ENCODE data around the gene CHML.

Gene CHML

DNA sequence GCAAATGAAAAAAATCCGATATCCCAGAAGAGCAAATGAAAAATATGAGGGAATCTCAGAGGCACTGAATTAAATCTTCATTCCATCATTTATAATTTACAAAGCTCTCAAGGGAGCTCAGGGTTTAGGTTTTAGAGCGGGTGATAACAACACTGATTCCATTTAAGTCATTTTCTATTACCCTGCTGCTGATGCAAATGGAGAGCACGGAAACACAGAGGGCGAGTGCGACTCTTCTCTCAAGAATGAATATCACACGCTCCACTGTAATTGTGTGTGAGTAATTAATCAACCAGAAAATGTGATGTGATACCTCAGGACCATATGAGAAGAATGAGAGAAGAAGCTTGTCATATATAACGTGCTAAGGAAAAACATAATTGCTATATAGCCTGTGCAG lies 22.7 kb downstream of the CHML start:
- peaks cover 4% of the 10 kb centered on the region for H3K4me1 Mint-ChIP-seq (ENCODE audit: low read depth)
- H3K9me3 Mint-ChIP-seq, result no peaks in the 10 kb centered on the region
- H3K36me3 Mint-ChIP-seq (ENCODE audit: low read depth), result no peaks in the 10 kb centered on the region
- no peak for DNase-seq (ENCODE audit: low spot score)
- no peak overlapping the region for H3K4me3 Mint-ChIP-seq
- H3K27me3 Mint-ChIP-seq (ENCODE audit: low read depth), result no peaks in the 10 kb centered on the region
- H3K27ac Mint-ChIP-seq, result no peak overlapping the region

DNA sequence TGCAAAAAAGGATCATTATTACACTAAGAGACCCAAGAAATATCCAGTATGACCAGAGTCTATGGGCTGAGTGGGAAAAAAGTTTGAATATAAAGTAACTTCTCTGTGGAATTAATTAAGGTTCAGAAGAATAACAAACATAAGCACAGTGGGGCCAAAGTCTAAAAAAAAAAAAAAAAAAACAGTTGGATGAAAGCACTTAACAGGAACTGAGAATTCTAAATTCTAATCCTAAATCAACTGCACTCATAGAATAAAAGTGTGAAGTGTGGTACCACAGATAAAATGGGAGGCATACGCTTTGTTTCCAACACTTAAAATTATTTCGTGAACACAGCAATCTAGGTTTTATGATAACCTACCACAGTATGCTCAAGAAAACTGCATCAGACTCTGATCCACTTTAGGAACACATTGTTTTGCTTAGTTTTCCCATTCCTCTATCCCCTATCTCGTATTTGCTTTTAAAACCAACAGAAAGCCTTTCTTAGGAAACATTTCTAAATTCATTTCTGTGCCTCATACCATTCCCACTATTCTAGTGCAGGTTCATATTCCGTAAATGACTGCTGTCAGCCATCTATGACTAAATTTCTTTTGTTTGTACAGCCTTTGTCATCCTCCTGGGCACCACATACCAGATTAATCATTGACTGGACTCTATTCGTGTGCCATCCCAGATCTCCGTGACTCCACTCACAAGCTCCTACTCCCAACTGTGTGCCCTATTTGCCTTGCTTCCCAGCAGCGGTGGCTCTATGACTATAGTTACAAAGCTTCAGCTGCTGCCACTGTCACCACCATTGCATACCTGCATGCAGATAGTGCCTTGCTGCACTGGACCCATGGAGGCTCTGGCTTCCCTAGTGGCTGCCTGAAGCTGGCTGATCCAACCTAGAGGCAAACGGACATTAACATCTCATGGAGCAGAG lies 24.9 kb downstream of the CHML start:
- Mint-ChIP-seq H3K27ac (no peak overlapping the region), H3K27me3 (ENCODE audit: low read depth) (no peaks in the 10 kb centered on the region), H3K4me1 (ENCODE audit: low read depth) (peaks cover 4% of the 10 kb centered on the region), H3K9me3 (no peaks in the 10 kb centered on the region), H3K4me3 (no peak overlapping the region), H3K36me3 (ENCODE audit: low read depth) (no peaks in the 10 kb centered on the region)
- DNase-seq (ENCODE audit: low spot score), result no peak

DNA sequence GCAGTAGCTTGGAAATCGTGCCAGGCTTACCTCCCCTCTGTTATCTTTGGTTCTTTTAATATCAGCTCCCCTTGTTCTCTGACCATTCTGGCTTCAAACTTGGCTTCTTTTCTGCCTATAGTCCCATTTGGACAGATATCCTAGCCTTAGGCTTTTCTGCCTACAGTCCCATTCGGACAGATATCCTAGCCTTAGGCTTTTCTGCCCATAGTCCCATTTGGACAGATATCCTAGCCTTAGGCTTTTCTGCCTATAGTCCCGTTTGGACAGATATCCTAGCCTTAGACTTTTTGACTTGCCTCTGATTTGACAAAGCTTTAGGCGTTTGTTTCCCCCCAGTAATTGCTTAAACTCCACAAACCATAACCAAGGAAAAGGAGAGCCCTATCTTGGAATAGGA lies 25.6 kb downstream of the CHML start:
- no peaks in the 10 kb centered on the region for H3K9me3 Mint-ChIP-seq
- peaks cover 4% of the 10 kb centered on the region for H3K4me1 Mint-ChIP-seq (ENCODE audit: low read depth)
- no peaks in the 10 kb centered on the region for H3K27me3 Mint-ChIP-seq (ENCODE audit: low read depth)
- DNase-seq (ENCODE audit: low spot score), result no peak
- no peaks in the 10 kb centered on the region for H3K36me3 Mint-ChIP-seq (ENCODE audit: low read depth)
- H3K27ac Mint-ChIP-seq, result no peak overlapping the region
- H3K4me3 Mint-ChIP-seq, result no peak overlapping the region

DNA sequence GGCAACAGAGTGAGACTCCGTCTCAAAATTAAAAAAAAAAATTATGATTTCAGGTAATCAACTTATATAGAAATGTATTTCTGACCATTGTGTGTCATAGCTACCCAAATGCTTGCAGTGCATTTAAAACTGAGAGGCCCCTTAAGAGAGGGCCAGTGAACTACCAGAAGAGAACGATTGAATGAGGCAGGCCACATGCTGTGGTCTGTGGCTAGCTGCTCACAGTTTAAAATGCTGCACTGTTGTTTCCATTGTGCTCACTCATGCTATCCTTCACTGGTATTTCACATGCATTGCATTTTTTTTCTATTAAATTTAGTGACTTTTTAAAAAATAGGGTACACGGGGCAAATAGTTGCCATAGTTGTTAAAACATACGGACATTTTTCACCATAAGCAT lies 26.0 kb downstream of the CHML start:
- H3K27me3 Mint-ChIP-seq (ENCODE audit: low read depth), result no peaks in the 10 kb centered on the region
- no peak for DNase-seq (ENCODE audit: low spot score)
- H3K36me3 Mint-ChIP-seq (ENCODE audit: low read depth), result no peaks in the 10 kb centered on the region
- H3K4me3 Mint-ChIP-seq, result no peak overlapping the region
- peaks cover 4% of the 10 kb centered on the region for H3K4me1 Mint-ChIP-seq (ENCODE audit: low read depth)
- H3K27ac Mint-ChIP-seq, result no peak overlapping the region
- H3K9me3 Mint-ChIP-seq, result no peaks in the 10 kb centered on the region

DNA sequence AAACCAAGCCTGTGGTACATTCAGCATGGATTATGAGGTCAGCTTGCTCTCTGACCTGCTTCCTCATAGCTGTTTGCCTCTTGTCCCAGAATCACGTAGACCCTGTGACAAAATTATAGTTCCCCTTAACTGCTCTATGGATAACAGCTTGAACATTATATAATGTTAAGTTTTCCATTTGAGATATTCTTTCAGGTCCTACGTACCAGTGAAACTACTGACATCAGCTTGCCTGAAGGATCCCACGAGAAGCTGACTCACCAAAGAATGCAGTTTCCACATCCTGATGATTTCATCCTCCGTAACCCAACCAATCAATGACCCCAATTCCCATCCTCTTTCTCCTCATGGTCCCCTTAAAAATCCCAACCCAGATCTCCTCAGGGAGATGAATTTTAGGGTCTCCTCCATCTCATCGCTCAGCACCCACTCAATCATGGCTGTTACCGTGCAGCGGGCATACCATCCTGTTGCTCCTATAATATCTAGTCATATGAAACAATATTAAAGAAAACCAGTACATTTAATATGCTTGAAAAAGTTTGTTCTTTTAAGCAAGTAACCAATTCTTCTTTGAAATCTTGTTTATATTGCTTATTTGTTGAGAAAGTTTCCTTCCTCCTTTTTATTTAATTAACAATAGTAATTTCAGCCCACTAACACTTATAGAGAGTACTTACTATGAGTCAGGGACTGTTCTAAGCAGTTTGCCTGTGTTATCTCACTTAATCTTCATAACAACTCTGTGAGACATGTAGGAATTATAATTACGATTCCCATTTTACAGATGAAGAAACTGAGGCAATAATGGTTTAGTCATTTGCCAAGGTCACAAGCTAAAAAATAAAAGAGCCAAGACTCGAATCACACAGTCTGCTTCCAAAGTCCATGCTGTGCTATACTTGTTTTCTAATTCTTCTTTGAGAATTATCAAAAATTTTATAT lies 27.4 kb downstream of the CHML start:
- H3K4me3 Mint-ChIP-seq, result no peak overlapping the region
- no peak for DNase-seq (ENCODE audit: low spot score)
- no peaks in the 10 kb centered on the region for H3K36me3 Mint-ChIP-seq (ENCODE audit: low read depth)
- H3K27me3 Mint-ChIP-seq (ENCODE audit: low read depth), result no peaks in the 10 kb centered on the region
- no peak overlapping the region for H3K27ac Mint-ChIP-seq
- no peaks in the 10 kb centered on the region for H3K9me3 Mint-ChIP-seq
- peaks cover 4% of the 10 kb centered on the region for H3K4me1 Mint-ChIP-seq (ENCODE audit: low read depth)

DNA sequence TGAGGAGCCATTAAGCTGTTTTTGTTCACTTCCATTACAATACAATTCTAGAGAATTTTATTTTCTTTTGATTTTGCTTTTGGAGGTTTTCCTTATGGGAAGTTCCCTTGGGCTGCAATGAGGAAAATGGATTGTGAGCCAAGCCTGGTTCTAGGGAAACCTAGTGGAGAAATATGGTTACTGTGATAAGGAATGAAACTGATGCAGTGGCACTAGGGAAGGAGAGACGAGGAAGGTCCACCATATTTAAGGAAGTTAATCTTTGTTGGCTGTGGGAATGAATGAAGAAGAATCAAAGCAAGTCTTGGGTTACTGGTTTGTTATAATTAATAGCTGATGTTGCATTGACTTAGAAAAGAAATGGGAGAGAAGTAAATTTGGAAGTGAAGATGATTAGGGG lies 28.4 kb downstream of the CHML start:
- Mint-ChIP-seq H3K36me3 (ENCODE audit: low read depth) (no peaks in the 10 kb centered on the region), H3K9me3 (no peaks in the 10 kb centered on the region), H3K27me3 (ENCODE audit: low read depth) (no peaks in the 10 kb centered on the region), H3K27ac (no peak overlapping the region), H3K4me3 (no peak overlapping the region), H3K4me1 (ENCODE audit: low read depth) (peaks cover 4% of the 10 kb centered on the region)
- no peak for DNase-seq (ENCODE audit: low spot score)

DNA sequence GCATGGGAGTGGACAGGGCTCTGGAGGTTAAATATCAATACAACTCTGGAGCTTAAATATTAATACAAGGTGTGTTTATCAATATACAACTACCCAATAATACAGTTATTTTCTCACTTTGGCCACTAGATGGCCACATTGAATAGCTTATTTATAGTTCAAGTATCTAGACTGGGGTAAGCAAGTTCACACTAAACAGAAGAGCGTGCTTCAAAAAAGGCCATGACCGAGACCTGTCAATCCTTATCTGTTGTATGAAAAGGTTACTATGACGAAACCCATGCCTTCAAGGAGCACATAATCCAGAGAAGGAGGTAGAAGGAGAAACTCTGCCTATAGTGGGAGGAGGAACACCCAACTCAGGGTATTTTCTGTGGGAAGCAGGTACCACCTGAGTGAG lies 29.1 kb downstream of the CHML start:
- peaks cover 4% of the 10 kb centered on the region for H3K4me1 Mint-ChIP-seq (ENCODE audit: low read depth)
- DNase-seq (ENCODE audit: low spot score), result no peak
- H3K4me3 Mint-ChIP-seq, result no peak overlapping the region
- no peaks in the 10 kb centered on the region for H3K9me3 Mint-ChIP-seq
- H3K27ac Mint-ChIP-seq, result no peak overlapping the region
- no peaks in the 10 kb centered on the region for H3K36me3 Mint-ChIP-seq (ENCODE audit: low read depth)
- no peaks in the 10 kb centered on the region for H3K27me3 Mint-ChIP-seq (ENCODE audit: low read depth)

DNA sequence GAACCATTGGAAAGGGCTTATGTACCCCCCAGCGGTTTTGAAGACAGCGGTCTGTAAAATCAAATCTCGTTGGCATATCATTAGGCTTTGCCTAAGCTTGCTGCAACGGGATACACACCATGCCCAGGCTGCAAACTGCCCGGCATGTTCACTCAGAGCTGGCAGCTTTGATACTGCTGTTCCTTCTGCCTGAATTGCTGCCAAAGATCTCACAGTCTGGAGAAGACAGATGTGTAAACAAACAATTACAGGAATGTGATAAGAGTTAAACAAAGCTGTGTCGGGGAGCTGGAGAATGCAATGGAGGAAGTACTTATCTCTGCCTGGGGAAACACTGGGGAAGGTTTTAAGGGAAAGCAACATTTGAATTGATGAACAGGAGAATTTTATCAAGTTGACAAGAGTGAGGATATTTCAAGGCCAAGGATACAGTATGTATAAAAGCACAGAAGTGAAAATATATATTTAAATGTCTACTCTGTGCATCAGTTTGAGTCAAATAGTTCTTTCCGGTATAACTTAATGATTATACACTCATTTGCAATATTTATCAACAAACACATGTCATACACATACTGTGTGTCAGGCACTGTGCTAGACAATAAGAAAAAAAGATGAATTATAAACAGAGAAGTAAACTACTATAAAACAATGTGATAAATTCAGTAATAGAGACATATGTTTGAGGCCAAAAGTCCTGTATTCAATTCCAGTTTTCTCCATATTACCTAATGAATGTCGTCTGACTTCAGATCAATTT lies 29.9 kb downstream of the CHML start:
- no peak for DNase-seq (ENCODE audit: low spot score)
- H3K27me3 Mint-ChIP-seq (ENCODE audit: low read depth), result no peaks in the 10 kb centered on the region
- H3K36me3 Mint-ChIP-seq (ENCODE audit: low read depth), result no peaks in the 10 kb centered on the region
- no peak overlapping the region for H3K4me3 Mint-ChIP-seq
- H3K9me3 Mint-ChIP-seq, result no peaks in the 10 kb centered on the region
- peaks cover 4% of the 10 kb centered on the region for H3K4me1 Mint-ChIP-seq (ENCODE audit: low read depth)
- no peak overlapping the region for H3K27ac Mint-ChIP-seq

DNA sequence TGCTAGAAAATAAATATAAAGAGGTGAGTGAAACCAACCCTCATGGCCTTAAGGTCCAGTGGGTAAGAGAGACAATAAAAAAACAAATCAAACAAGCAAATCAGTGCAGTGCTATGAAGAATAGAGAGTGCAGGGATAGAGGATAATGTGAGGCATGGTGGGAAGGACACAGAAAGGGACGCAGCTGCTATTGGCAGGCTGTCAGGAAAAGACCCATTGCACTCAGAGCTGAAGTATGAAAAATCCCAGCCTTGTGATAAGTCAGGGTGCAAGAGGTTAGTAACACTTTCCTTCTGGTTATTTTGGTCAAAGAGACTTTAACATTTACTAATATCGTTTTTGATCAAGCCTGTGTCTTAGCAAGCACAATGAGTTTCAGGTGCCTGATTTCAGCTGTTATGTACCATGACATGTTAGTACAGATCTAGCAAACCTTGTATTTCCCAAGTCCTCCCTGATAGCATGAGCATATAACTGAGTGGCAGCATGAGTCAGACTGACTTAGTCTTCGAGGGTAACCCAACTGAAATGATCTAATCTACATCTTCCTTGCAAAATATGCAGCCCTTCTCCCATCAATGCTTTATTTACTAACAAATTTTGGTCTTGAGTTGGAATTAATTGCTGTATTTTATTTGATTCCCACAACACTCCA lies 31.7 kb downstream of the CHML start:
- Mint-ChIP-seq H3K4me1 (ENCODE audit: low read depth) (peaks cover 4% of the 10 kb centered on the region), H3K4me3 (no peak overlapping the region), H3K36me3 (ENCODE audit: low read depth) (no peaks in the 10 kb centered on the region), H3K27ac (no peak overlapping the region), H3K27me3 (ENCODE audit: low read depth) (no peaks in the 10 kb centered on the region), H3K9me3 (no peaks in the 10 kb centered on the region)
- DNase-seq (ENCODE audit: low spot score), result no peak

DNA sequence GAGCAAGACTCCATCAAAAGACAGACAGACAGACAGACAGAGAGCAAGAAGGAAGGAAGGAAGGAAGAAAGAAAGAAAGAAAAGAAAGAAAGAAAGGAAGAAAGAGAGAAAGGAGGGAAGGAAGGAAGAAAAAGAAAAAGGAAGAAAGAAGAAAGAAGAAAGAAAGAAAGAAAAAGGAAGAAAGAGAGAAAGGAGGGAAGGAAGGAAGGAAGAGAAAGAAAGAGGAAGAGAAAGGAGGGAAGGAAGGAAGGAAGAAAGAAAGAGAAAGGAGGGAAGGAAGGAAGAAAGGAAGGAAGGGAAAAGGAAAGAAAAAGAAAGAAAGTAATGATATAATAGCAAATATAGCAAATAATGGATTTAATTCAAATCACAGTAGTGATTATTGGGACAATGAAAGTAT lies 32.7 kb downstream of the CHML start:
- peaks cover 3% of the 10 kb centered on the region for H3K36me3 Mint-ChIP-seq (ENCODE audit: low read depth)
- no peak overlapping the region for H3K4me3 Mint-ChIP-seq
- no peak overlapping the region for H3K27ac Mint-ChIP-seq
- H3K27me3 Mint-ChIP-seq (ENCODE audit: low read depth), result no peaks in the 10 kb centered on the region
- no peak for DNase-seq (ENCODE audit: low spot score)
- no peaks in the 10 kb centered on the region for H3K9me3 Mint-ChIP-seq
- H3K4me1 Mint-ChIP-seq (ENCODE audit: low read depth), result no peaks in the 10 kb centered on the region

DNA sequence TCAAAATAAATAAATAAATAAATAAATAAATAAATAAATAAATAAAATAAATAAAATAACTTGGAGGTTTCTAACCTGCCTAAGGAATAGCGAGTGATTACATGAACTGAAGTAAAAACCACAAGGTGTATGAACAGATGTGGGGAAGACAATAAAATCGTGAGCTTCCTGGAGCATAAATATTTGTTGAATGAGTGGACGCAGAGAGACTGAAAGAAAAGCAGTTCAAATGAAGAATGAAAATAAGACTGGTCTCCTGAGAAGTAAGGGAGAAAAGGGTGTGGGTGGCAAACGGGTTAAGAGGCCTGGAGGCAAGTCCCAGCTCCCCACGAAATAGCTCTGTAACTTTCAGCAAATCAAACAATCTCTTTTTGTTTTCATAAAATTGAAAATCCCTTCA lies 33.6 kb downstream of the CHML start:
- DNase-seq (ENCODE audit: low spot score), result no peak
- Mint-ChIP-seq H3K27ac (no peak overlapping the region), H3K9me3 (no peaks in the 10 kb centered on the region), H3K36me3 (ENCODE audit: low read depth) (peaks cover 7% of the 10 kb centered on the region), H3K27me3 (ENCODE audit: low read depth) (no peaks in the 10 kb centered on the region), H3K4me1 (ENCODE audit: low read depth) (no peaks in the 10 kb centered on the region), H3K4me3 (no peak overlapping the region)

DNA sequence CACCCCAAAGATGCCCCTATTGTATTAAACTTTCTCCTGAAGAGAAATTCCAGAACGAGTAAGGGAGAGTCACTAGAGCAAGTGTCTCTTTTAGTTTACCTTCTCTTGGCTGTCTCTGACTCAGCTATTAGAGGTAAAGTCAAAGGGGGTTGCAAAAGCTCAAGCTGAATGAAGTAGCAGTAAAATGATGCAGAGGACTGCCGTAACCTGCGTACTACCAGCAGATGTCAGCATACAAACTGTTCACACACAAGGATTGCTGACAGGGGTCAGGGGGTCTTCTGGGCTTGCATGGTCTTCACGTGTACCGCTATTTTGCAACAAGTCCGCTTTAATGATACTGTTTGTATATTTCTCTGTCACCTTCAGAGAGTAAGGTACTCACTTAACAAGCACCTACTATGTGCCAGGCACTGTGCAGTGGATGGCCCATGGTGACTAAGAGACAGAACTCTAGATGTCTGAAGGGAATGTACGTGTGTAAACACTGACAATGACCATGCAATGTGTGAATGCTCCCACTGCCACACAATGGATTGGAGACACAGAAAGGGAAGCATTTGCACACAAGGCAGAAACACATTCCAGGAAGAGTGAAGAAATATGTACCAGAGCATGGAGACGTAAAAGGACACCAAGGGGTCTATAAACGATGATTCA lies 34.9 kb downstream of the CHML start:
- H3K9me3 Mint-ChIP-seq, result no peaks in the 10 kb centered on the region
- DNase-seq (ENCODE audit: low spot score), result no peak
- no peak overlapping the region for H3K4me3 Mint-ChIP-seq
- no peaks in the 10 kb centered on the region for H3K27me3 Mint-ChIP-seq (ENCODE audit: low read depth)
- no peaks in the 10 kb centered on the region for H3K4me1 Mint-ChIP-seq (ENCODE audit: low read depth)
- peaks cover 9% of the 10 kb centered on the region for H3K36me3 Mint-ChIP-seq (ENCODE audit: low read depth)
- H3K27ac Mint-ChIP-seq, result no peak overlapping the region

DNA sequence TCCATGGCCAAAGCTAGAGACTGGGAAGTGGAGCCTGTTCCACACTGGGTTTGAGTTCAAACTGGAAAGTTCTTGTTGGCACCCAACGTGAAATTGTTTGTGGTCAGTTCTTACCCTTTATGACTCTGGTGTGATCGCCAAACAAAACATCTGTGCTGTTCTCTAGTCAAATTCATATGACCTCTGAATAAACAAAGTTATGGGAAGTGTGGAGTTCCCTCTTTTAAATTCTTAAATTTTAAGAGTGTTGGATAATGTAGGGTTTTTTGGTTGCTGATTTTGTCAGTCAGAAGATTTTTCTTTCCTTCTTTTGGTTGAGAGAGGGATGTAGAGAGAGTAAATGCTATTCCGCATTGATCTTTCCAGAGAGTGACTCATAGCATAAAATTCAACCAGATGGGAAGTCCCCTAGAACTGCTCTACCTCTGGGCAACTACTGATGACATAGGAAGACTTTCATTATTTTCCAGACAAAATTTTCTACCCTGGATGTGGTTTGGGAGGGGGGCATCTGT lies 36.4 kb downstream of the CHML start:
- H3K4me3 Mint-ChIP-seq, result no peak overlapping the region
- H3K4me1 Mint-ChIP-seq (ENCODE audit: low read depth), result no peaks in the 10 kb centered on the region
- H3K9me3 Mint-ChIP-seq, result no peaks in the 10 kb centered on the region
- peaks cover 9% of the 10 kb centered on the region for H3K36me3 Mint-ChIP-seq (ENCODE audit: low read depth)
- DNase-seq (ENCODE audit: low spot score), result no peak
- H3K27me3 Mint-ChIP-seq (ENCODE audit: low read depth), result no peaks in the 10 kb centered on the region
- no peak overlapping the region for H3K27ac Mint-ChIP-seq

Data from T-helper 2 cell treated with Interferon-gamma antibody and Interleukin-4, amounts not matched to agents 5 μg/mL and 100 μg/mL, for 36 hours (primary cell).